Thyroid gland (tissue), 4 donors: ENCODE results near the gene SLC14A1.

Source experiments
- CTCF ChIP-seq, 6 experiments: fragments of 200-600 bp in 3 of 6; fragments of 450-650 bp in 3 of 6; sonication (generic) in 3 of 6; IDR thresholded peaks; one replicate each; pipeline ENCODE4 v1.5.1; 2016 to 2019; ENCODE audit warnings: antibody characterized with exemption in 6 of 6, mild to moderate bottlenecking in 2 of 6, inconsistent platforms in 1 of 6, moderate library complexity in 1 of 6
- POLR2A ChIP-seq, 2 donors: fragments of 450-650 bp; IDR thresholded peaks; one replicate each; pipeline ENCODE4 v1.6.1; 2017; ENCODE audit warnings: antibody characterized with exemption in 2 of 2, mild to moderate bottlenecking in 2 of 2, moderate library complexity in 1 of 2

GRCh38 chr18:45684341-45685115, 39.5 kb upstream of the SLC14A1 start:
- TF ChIP-seq CTCF (IDR thresholded peaks at IDR 0.05) (no peak), POLR2A (IDR thresholded peaks at IDR 0.05) (no peak)
